Heart left ventricle (tissue), 13 donors: ENCODE data around the gene ARHGAP15.

Experiments used
- CTCF ChIP-seq, 12 donors: fragments of 200-600 bp; sonication (generic) in 4 of 12; IDR thresholded peaks; one replicate each; pipeline versions ENCODE4 v1.5.0 to v1.8.0; 2018 to 2022; ENCODE audit warnings: antibody characterized with exemption in 12 of 12, mild to moderate bottlenecking in 5 of 12
- POLR2A ChIP-seq, 2 donors: fragments of 450-650 bp; IDR thresholded peaks; one replicate each; pipeline ENCODE4 v1.6.1; 2017; ENCODE audit warnings: antibody characterized with exemption in 2 of 2, mild to moderate bottlenecking in 2 of 2, moderate library complexity in 2 of 2
- donor health status: ischemic (EF 13 %, LVEDD 7.1; RV severe dilation, severe dysfunction).
- donor health status: DM: no; HTN: yes; CAD: no.
- donor health status: DM: no; HTN: no; CAD: no.
- donor health status: ischemic (EF 25% LVEDD 6.9; RV normal size, moderate dysfunction).
- donor health status: ischemic (EF 25% LVEDD 5.7; RV mildly dilated, moderate dysfunction).
- donor health status: ischemic (EF 35%, LVEDD 5.7; RV mildly dilated, moderate dysfunction).
- donor health status: nonischemic (EF 11% LVEDD 7.7; RV severe dilation, severe dysfunction).
- donor health status: DM: yes; HTN: yes; CAD: no.
- donor health status: PGD.
- donor health status: ischemic (EF 29% LVEDD 5.4; RV normal size, mild dysfunction).
- donor health status: nonischemic (EF 23%, LVEDD 6.1; RV moderate dilation, normal function).

DNA sequence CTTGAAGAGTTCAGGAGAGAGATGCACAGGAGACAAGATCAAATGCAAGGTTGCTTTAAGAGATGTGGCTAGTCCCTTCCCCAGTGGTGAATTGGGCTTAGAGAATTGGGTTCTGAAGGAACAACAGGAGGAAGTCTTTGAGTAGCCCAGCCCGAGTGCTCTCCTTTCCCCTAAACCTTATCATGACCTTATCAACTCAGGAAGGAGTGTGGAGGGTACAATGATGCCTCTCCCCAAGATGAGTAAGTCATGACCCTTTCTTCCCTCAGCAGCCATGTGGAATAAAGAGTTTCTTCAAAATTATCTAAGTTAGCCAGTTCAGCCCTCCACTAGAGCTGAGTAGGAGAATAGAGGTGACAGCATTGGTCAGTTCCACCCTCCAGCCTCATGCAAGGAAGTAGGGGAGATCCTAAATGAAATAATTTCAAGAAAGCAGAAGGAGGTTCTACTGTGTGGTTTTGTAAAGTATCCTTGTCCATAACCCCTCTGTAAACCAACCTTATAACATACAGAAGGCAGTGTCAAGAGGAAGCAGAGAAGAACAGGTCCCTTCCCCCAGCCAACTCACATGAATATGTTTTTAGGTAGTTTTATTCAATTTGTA, 88.4 kb downstream of the ARHGAP15 start:
- TF ChIP-seq POLR2A (IDR thresholded peaks at IDR 0.05): no peak
- no peak for TF ChIP-seq CTCF (IDR thresholded peaks at IDR 0.05)
